ENCODE results near the gene ANO2.

The ANO2 gene

DNA sequence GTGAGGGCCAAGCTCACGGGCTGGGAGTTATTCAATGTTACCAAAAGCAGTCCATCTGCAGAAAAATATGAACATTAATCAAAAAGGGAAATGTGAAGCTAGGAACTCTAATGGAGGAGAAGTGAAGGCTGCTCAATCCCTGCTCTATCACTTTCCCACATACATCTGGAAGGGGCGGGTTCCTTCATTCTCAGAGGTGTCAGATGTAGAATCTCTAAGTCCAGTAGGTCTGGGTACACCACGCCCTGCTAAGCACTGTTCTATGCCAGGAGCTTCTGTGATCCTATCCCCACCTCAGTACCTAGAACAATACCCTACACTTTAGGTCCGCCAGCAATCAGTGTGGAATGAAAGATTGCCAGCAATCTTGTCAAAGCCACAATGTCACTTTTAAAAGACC lies 37.0 kb upstream of the ANO2 start:
- no peaks in the 10 kb centered on the region for H4K20me1 ChIP-seq (ENCODE audit: control insufficient read depth, insufficient read depth, low read depth, low read length)
- H3K36me3 ChIP-seq (ENCODE audit: control insufficient read depth, low read length) = no peaks in the 10 kb centered on the region
- H3K4me3 ChIP-seq (ENCODE audit: low read length) = no peak overlapping the region
- no peaks in the 10 kb centered on the region for H3K4me1 ChIP-seq (ENCODE audit: control insufficient read depth, low read length)
- no peaks in the 10 kb centered on the region for H3K9me2 ChIP-seq (replicated peaks; ENCODE audit: control insufficient read depth, low read length)
- H3K79me2 ChIP-seq (ENCODE audit: control insufficient read depth, low read length) = no peaks in the 10 kb centered on the region
- no peak for TF ChIP-seq EZH2phosphoT487 (IDR thresholded peaks at IDR 0.05; ENCODE audit: borderline replicate concordance, low read length)
- TF ChIP-seq, protein P1, sequence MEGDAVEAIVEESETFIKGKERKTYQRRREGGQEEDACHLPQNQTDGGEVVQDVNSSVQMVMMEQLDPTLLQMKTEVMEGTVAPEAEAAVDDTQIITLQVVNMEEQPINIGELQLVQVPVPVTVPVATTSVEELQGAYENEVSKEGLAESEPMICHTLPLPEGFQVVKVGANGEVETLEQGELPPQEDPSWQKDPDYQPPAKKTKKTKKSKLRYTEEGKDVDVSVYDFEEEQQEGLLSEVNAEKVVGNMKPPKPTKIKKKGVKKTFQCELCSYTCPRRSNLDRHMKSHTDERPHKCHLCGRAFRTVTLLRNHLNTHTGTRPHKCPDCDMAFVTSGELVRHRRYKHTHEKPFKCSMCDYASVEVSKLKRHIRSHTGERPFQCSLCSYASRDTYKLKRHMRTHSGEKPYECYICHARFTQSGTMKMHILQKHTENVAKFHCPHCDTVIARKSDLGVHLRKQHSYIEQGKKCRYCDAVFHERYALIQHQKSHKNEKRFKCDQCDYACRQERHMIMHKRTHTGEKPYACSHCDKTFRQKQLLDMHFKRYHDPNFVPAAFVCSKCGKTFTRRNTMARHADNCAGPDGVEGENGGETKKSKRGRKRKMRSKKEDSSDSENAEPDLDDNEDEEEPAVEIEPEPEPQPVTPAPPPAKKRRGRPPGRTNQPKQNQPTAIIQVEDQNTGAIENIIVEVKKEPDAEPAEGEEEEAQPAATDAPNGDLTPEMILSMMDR (IDR thresholded peaks at IDR 0.05; ENCODE audit: low read depth, low read length, poor library complexity, severe bottlenecking) = no peak
- H3K9me3 ChIP-seq (ENCODE audit: control insufficient read depth, insufficient read depth, low read length) = no peaks in the 10 kb centered on the region
- H3K27ac ChIP-seq (ENCODE audit: low read depth, low read length) = no peak overlapping the region
- H3K27me3 ChIP-seq (ENCODE audit: control insufficient read depth, low read length) = peaks cover 6% of the 10 kb centered on the region
- H3K4me2 ChIP-seq (ENCODE audit: low read length) = no peak overlapping the region
- no peaks in the 10 kb centered on the region for H3F3A ChIP-seq (ENCODE audit: control insufficient read depth, insufficient read depth)

DNA sequence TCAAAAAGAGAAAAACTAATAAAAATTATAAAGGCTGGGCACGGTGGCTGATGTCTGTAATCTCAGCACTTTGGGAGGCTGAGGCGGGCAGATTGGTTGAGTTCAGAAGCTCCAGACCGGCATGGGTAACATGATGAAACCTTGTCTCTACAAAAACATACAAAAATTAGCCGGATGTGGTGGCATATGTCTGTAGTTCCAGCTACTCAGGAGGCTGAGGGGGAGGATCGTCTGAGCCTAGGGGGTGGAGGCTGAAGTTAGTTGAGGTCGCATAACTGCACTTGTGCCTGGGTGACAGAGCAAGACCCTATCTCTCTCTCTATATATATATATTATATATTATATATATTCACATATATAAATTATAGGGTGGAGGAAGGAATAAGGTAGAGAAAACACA lies 32.5 kb upstream of the ANO2 start:
- Histone ChIP-seq H3K4me2 (ENCODE audit: low read length) (no peak overlapping the region), H3K4me1 (ENCODE audit: control insufficient read depth, low read length) (no peaks in the 10 kb centered on the region), H3K9me3 (ENCODE audit: control insufficient read depth, insufficient read depth, low read length) (no peaks in the 10 kb centered on the region), H3K4me3 (ENCODE audit: low read length) (no peak overlapping the region), H3K79me2 (ENCODE audit: control insufficient read depth, low read length) (no peaks in the 10 kb centered on the region), H3K9me2 (replicated peaks; ENCODE audit: control insufficient read depth, low read length) (no peaks in the 10 kb centered on the region), H3K27ac (ENCODE audit: low read depth, low read length) (no peak overlapping the region), H3F3A (ENCODE audit: control insufficient read depth, insufficient read depth) (no peaks in the 10 kb centered on the region), H4K20me1 (ENCODE audit: control insufficient read depth, insufficient read depth, low read depth, low read length) (no peaks in the 10 kb centered on the region), H3K36me3 (ENCODE audit: control insufficient read depth, low read length) (no peaks in the 10 kb centered on the region), H3K27me3 (ENCODE audit: control insufficient read depth, low read length) (peaks cover 2% of the 10 kb centered on the region; the same call in 1 of the 2 replicates)
- TF ChIP-seq EZH2phosphoT487 (IDR thresholded peaks at IDR 0.05; ENCODE audit: borderline replicate concordance, low read length) = no peak
- TF ChIP-seq, protein P1 (IDR thresholded peaks at IDR 0.05; ENCODE audit: low read depth, low read length, poor library complexity, severe bottlenecking) = no peak

DNA sequence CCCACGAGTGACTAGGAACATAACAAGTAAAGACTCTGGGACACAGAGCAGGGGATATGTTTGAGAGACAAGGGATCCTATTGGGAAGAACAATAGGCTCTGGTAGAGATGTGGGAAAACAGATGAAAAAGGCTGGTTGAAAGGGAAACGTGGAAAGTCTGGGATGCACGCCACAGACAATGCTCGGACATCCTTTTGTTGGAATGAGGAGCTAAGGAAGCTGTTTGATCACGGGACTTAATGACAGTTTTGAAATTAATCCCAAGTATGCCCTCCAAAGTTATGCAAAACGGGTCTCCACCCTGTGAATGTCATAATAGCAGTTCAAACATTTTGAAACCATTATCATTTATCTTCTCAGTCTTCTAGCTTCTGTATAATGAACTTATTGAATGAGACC lies 31.7 kb upstream of the ANO2 start:
- H3F3A ChIP-seq (ENCODE audit: control insufficient read depth, insufficient read depth) = no peaks in the 10 kb centered on the region
- H3K27ac ChIP-seq (ENCODE audit: low read depth, low read length) = no peak overlapping the region
- no peaks in the 10 kb centered on the region for H3K4me1 ChIP-seq (ENCODE audit: control insufficient read depth, low read length)
- no peaks in the 10 kb centered on the region for H4K20me1 ChIP-seq (ENCODE audit: control insufficient read depth, insufficient read depth, low read depth, low read length)
- TF ChIP-seq EZH2phosphoT487 (IDR thresholded peaks at IDR 0.05; ENCODE audit: borderline replicate concordance, low read length) = no peak
- TF ChIP-seq, protein P1 (IDR thresholded peaks at IDR 0.05; ENCODE audit: low read depth, low read length, poor library complexity, severe bottlenecking) = no peak
- no peak overlapping the region for H3K4me3 ChIP-seq (ENCODE audit: low read length)
- no peaks in the 10 kb centered on the region for H3K9me3 ChIP-seq (ENCODE audit: control insufficient read depth, insufficient read depth, low read length)
- H3K4me2 ChIP-seq (ENCODE audit: low read length) = no peak overlapping the region
- no peaks in the 10 kb centered on the region for H3K9me2 ChIP-seq (replicated peaks; ENCODE audit: control insufficient read depth, low read length)
- peaks cover 6% of the 10 kb centered on the region for H3K27me3 ChIP-seq (ENCODE audit: control insufficient read depth, low read length)
- no peaks in the 10 kb centered on the region for H3K79me2 ChIP-seq (ENCODE audit: control insufficient read depth, low read length)
- H3K36me3 ChIP-seq (ENCODE audit: control insufficient read depth, low read length) = no peaks in the 10 kb centered on the region

DNA sequence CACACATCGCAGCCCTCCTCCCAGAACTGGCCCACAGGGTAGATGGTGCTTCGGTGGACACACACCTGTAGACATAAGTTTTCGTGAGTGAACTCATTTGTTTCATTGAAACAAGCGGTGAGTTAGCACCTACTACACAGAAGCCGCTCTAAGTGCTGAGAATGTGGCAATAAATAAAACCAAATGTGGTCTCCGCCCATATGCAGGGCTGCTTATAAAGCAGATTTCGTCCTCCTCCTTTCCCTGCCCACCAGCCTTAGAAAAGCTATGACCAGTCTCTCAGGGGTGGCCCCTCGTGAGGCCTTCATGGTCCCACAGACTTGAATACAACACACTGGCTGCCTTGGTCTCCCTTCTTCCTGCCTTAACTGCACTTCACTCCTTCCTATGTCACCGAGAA lies 31.1 kb upstream of the ANO2 start:
- H3K4me1 ChIP-seq (ENCODE audit: control insufficient read depth, low read length) = no peaks in the 10 kb centered on the region
- TF ChIP-seq, protein P1 (IDR thresholded peaks at IDR 0.05; ENCODE audit: low read depth, low read length, poor library complexity, severe bottlenecking) = no peak
- H3K36me3 ChIP-seq (ENCODE audit: control insufficient read depth, low read length) = no peaks in the 10 kb centered on the region
- no peaks in the 10 kb centered on the region for H3K9me2 ChIP-seq (replicated peaks; ENCODE audit: control insufficient read depth, low read length)
- H3K4me2 ChIP-seq (ENCODE audit: low read length) = no peak overlapping the region
- H3F3A ChIP-seq (ENCODE audit: control insufficient read depth, insufficient read depth) = no peaks in the 10 kb centered on the region
- H3K9me3 ChIP-seq (ENCODE audit: control insufficient read depth, insufficient read depth, low read length) = no peaks in the 10 kb centered on the region
- no peaks in the 10 kb centered on the region for H4K20me1 ChIP-seq (ENCODE audit: control insufficient read depth, insufficient read depth, low read depth, low read length)
- H3K4me3 ChIP-seq (ENCODE audit: low read length) = no peak overlapping the region
- peaks cover 6% of the 10 kb centered on the region for H3K27me3 ChIP-seq (ENCODE audit: control insufficient read depth, low read length)
- H3K79me2 ChIP-seq (ENCODE audit: control insufficient read depth, low read length) = no peaks in the 10 kb centered on the region
- H3K27ac ChIP-seq (ENCODE audit: low read depth, low read length) = no peak overlapping the region

All from DOHH2 (cell line).